Measurements from ENCODE around the gene PIP5K1C. TPM values are rescaled to one million over a fixed set of nuclear protein-coding genes. Genes with fewer than 3 reads are reported as not detected.

The PIP5K1C gene
- total RNA-seq, 1 experiment from 2014 or later = 4.2 TPM

DNA sequence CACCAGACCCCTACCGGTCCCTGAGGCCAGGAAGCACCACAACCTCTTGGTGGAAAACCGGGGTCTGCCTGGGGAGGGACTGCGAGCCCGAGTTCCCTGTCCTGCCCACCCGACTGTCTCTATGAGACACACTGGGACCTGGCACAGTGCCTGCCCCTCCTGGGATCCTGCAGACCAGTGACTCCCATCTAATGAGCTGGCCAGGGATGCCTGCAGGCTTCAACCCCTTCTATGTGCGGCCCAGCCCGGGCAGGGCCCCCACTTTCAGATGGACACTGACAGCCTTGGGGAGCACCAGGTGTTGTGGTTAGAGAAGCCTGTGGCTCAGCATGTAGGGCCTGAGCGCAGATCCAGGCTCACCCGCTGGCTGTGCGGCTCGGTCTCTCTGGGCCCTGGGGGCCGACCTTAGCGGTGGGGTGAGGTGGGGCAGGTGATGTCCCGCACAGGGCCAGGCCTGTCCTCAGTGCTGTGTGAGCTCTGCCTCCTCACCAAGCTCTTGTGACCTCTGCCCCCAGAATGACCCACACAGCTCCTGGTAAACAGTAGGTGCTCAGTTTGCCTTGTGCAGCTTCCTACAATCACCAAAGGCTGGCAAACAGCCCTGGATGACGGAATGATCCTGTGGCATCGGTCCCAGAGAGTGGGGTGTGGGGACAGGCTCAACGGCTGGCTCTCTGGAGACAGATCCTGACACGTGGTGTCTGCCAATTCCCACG, 55.8 kb downstream of the PIP5K1C start:
- Histone ChIP-seq H3K4me3 (ENCODE audit: low read length) (no peak overlapping the region), H3K4me1 (ENCODE audit: low read length) (no peaks in the 10 kb centered on the region), H2AFZ (ENCODE audit: low read length) (no peak overlapping the region), H3K27me3 (ENCODE audit: low read length) (no peaks in the 10 kb centered on the region), H3K9me3 (ENCODE audit: low read length) (no peaks in the 10 kb centered on the region), H3K9ac (ENCODE audit: low read length) (no peak overlapping the region), H3K36me3 (ENCODE audit: insufficient read depth, low read length) (no peaks in the 10 kb centered on the region), H3K79me2 (ENCODE audit: low read length) (no peaks in the 10 kb centered on the region), H4K20me1 (ENCODE audit: insufficient read depth, low read depth, low read length) (no peaks in the 10 kb centered on the region), H3K4me2 (ENCODE audit: low read depth, low read length, poor library complexity, severe bottlenecking) (no peak overlapping the region), H3K27ac (ENCODE audit: low read length) (no peak overlapping the region), H3K9me2 (replicated peaks; ENCODE audit: insufficient read depth, low read length) (no peaks in the 10 kb centered on the region)
- no peak for DNase-seq

DNA sequence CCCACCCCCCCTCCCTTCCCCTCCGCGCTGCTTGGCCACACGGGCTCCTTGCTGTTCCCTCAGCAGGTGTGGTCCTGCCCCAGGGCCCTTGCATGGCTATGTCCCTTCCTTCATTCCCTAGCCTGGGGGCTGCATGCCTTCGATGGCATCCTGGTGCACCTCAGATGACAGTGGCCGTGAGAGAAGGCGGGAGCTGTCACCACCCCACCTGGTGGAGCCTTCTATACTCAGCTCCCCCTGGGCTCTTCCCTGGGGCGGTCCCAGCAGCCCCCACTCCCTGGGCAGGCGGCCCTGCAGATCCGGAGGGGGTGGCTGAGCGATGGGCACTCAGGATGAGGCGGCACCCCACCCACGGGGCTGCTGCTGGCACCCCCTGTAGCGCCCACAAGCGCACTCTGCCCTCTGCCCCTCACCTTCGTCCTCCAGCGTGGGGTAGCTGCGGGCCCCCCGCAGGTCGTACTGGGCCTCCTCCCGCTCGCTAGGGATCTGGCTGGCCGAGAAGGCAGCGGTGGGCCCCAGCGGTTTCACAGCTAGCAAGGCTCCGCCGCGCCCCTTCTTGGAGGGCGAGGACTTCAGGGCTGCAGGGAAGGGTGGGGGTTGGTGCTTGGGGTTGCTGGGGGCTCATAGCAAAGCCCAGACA, 56.5 kb downstream of the PIP5K1C start:
- DNase-seq = no peak
- Histone ChIP-seq H3K36me3 (ENCODE audit: insufficient read depth, low read length) (no peaks in the 10 kb centered on the region), H2AFZ (ENCODE audit: low read length) (no peak overlapping the region), H3K9ac (ENCODE audit: low read length) (no peak overlapping the region), H3K4me1 (ENCODE audit: low read length) (no peaks in the 10 kb centered on the region), H3K4me3 (ENCODE audit: low read length) (no peak overlapping the region), H3K4me2 (ENCODE audit: low read depth, low read length, poor library complexity, severe bottlenecking) (no peak overlapping the region), H3K27me3 (ENCODE audit: low read length) (no peaks in the 10 kb centered on the region), H3K9me3 (ENCODE audit: low read length) (no peaks in the 10 kb centered on the region), H3K79me2 (ENCODE audit: low read length) (no peaks in the 10 kb centered on the region), H4K20me1 (ENCODE audit: insufficient read depth, low read depth, low read length) (no peaks in the 10 kb centered on the region), H3K27ac (ENCODE audit: low read length) (no peak overlapping the region), H3K9me2 (replicated peaks; ENCODE audit: insufficient read depth, low read length) (no peaks in the 10 kb centered on the region)

DNA sequence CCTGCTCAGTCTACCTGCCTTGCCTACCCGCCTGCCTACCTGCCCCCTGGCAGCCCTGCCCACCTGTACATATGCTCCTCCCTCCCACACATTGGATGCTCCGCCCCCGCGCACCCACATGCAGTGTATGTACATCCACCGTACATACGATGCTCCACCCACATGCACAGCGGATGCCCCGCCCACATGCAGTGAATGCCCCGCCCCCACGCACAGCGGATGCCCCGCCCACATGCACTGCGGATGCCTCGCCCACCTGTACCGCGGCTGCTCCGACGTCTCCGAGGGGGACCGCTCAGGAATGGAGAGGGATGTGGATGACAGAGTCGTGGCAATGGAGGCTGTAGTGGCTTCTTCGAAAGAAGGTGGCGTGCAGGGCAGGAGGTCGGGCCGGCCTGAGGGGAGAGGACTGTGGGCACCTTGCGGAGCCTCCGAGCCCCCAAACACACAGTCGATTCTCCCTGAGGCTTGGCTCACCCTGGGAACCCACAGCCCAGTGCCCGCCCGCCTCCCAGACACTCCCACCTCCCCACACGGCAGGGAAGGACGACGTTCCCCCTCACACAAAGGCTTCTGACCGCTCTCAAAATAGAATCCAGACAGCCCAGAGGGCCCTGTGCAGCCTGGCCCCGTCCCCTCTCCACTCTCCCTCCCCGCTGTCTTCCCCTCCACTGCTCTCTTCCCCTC, 57.1 kb downstream of the PIP5K1C start:
- Histone ChIP-seq H4K20me1 (ENCODE audit: insufficient read depth, low read depth, low read length) (no peaks in the 10 kb centered on the region), H3K4me1 (ENCODE audit: low read length) (no peaks in the 10 kb centered on the region), H3K9me3 (ENCODE audit: low read length) (no peaks in the 10 kb centered on the region), H2AFZ (ENCODE audit: low read length) (no peak overlapping the region), H3K36me3 (ENCODE audit: insufficient read depth, low read length) (no peaks in the 10 kb centered on the region), H3K9me2 (replicated peaks; ENCODE audit: insufficient read depth, low read length) (no peaks in the 10 kb centered on the region), H3K9ac (ENCODE audit: low read length) (no peak overlapping the region), H3K27ac (ENCODE audit: low read length) (no peak overlapping the region), H3K4me3 (ENCODE audit: low read length) (no peak overlapping the region), H3K4me2 (ENCODE audit: low read depth, low read length, poor library complexity, severe bottlenecking) (no peak overlapping the region), H3K79me2 (ENCODE audit: low read length) (no peaks in the 10 kb centered on the region), H3K27me3 (ENCODE audit: low read length) (no peaks in the 10 kb centered on the region)
- DNase-seq = peak; percentile 57

DNA sequence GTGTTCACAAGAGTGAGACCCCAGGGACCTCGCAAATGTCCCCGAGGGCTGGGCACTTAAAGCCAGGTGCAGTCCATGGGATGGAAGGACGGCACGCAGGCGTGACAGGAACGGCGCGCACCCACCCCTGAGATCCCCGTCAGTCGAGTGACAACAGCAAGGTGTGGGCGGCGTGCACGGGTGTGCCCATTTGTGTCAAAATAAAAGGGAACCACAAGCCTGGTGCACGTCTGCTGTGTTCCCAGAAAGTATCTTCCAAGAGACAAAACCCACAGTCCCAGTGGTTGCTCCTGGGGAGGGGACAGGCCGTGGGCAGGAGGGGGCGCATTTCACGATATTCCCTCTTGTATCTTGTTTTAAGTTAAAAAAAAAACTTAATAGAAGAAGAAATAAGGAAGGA, 58.0 kb downstream of the PIP5K1C start:
- Histone ChIP-seq H3K36me3 (ENCODE audit: insufficient read depth, low read length) (no peaks in the 10 kb centered on the region), H3K79me2 (ENCODE audit: low read length) (no peaks in the 10 kb centered on the region), H4K20me1 (ENCODE audit: insufficient read depth, low read depth, low read length) (no peaks in the 10 kb centered on the region), H3K9me2 (replicated peaks; ENCODE audit: insufficient read depth, low read length) (no peaks in the 10 kb centered on the region), H2AFZ (ENCODE audit: low read length) (no peak overlapping the region), H3K27me3 (ENCODE audit: low read length) (no peaks in the 10 kb centered on the region), H3K4me3 (ENCODE audit: low read length) (no peak overlapping the region), H3K27ac (ENCODE audit: low read length) (no peak overlapping the region), H3K4me2 (ENCODE audit: low read depth, low read length, poor library complexity, severe bottlenecking) (no peak overlapping the region), H3K4me1 (ENCODE audit: low read length) (no peaks in the 10 kb centered on the region), H3K9ac (ENCODE audit: low read length) (no peak overlapping the region), H3K9me3 (ENCODE audit: low read length) (no peaks in the 10 kb centered on the region)
- no peak for DNase-seq

DNA sequence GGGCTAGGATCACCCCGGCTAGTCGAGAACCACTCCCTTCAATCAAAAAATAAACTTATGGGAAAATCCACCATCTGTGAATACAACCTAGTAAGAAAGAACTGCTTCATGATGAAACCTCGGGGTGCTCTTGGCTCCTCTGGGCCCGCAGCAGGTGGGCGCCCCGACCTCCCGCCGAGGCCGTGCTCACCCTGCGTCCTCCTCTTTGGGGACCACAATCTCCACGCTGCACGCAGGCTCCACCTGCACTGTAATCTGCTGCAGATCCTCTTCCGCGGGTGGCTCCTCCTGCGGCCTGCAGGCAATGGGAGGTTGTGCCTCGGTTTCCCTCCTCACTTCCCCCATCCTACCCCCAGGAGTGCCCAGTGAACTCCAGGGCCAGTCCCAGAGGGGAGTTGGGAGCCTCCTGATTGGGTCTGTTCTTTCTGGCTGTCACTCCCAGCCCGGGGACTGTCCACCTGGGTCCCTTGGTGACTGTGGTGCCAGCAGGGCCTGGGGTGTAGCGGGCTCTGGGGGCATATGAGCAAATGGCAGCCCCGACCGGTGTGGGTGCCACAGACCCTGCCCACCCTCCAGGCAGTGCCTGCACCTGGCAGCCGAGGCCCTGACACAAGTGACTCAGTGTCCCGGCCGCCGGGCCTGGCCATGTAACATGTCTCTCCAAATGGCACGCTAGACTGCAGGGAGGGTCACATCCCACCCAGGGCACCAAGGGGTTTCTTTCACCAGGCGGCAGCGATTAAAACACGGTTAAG, 58.6 kb downstream of the PIP5K1C start:
- no peak for DNase-seq
- Histone ChIP-seq H3K36me3 (ENCODE audit: insufficient read depth, low read length) (no peaks in the 10 kb centered on the region), H3K9ac (ENCODE audit: low read length) (no peak overlapping the region), H2AFZ (ENCODE audit: low read length) (no peak overlapping the region), H3K79me2 (ENCODE audit: low read length) (no peaks in the 10 kb centered on the region), H3K4me2 (ENCODE audit: low read depth, low read length, poor library complexity, severe bottlenecking) (no peak overlapping the region), H3K4me3 (ENCODE audit: low read length) (no peak overlapping the region), H3K9me3 (ENCODE audit: low read length) (no peaks in the 10 kb centered on the region), H3K27me3 (ENCODE audit: low read length) (no peaks in the 10 kb centered on the region), H3K9me2 (replicated peaks; ENCODE audit: insufficient read depth, low read length) (no peaks in the 10 kb centered on the region), H4K20me1 (ENCODE audit: insufficient read depth, low read depth, low read length) (no peaks in the 10 kb centered on the region), H3K27ac (ENCODE audit: low read length) (no peak overlapping the region), H3K4me1 (ENCODE audit: low read length) (no peaks in the 10 kb centered on the region; the same call in 1 of the 2 replicates)

DNA sequence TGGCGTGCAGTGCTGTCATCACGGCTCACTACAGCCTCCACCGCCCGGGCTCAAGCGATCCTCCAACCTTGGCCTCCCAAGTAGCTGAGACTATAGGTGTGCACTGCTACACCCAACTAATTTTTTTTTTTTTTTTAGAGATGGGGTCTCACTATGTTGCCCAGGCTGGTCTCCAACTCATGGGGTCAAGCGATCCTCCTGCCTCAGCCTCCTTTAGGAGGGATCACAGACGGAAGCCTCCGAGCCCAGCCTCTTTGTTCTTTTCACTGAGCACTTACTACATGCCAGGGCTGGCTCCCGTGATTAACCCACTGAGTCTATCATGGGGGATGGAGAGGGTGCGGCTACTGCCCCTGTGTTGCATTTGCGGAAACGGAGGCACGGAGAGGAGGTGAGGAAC, 60.8 kb downstream of the PIP5K1C start:
- Histone ChIP-seq H3K4me3 (ENCODE audit: low read length) (no peak overlapping the region), H3K36me3 (ENCODE audit: insufficient read depth, low read length) (no peaks in the 10 kb centered on the region), H3K9me3 (ENCODE audit: low read length) (no peaks in the 10 kb centered on the region), H4K20me1 (ENCODE audit: insufficient read depth, low read depth, low read length) (no peaks in the 10 kb centered on the region), H3K27ac (ENCODE audit: low read length) (no peak overlapping the region), H3K9ac (ENCODE audit: low read length) (no peak overlapping the region), H3K4me2 (ENCODE audit: low read depth, low read length, poor library complexity, severe bottlenecking) (no peak overlapping the region), H2AFZ (ENCODE audit: low read length) (no peak overlapping the region), H3K4me1 (ENCODE audit: low read length) (no peaks in the 10 kb centered on the region; the same call in 1 of the 2 replicates), H3K79me2 (ENCODE audit: low read length) (no peaks in the 10 kb centered on the region), H3K27me3 (ENCODE audit: low read length) (no peaks in the 10 kb centered on the region), H3K9me2 (replicated peaks; ENCODE audit: insufficient read depth, low read length) (no peaks in the 10 kb centered on the region)
- no peak for DNase-seq

DNA sequence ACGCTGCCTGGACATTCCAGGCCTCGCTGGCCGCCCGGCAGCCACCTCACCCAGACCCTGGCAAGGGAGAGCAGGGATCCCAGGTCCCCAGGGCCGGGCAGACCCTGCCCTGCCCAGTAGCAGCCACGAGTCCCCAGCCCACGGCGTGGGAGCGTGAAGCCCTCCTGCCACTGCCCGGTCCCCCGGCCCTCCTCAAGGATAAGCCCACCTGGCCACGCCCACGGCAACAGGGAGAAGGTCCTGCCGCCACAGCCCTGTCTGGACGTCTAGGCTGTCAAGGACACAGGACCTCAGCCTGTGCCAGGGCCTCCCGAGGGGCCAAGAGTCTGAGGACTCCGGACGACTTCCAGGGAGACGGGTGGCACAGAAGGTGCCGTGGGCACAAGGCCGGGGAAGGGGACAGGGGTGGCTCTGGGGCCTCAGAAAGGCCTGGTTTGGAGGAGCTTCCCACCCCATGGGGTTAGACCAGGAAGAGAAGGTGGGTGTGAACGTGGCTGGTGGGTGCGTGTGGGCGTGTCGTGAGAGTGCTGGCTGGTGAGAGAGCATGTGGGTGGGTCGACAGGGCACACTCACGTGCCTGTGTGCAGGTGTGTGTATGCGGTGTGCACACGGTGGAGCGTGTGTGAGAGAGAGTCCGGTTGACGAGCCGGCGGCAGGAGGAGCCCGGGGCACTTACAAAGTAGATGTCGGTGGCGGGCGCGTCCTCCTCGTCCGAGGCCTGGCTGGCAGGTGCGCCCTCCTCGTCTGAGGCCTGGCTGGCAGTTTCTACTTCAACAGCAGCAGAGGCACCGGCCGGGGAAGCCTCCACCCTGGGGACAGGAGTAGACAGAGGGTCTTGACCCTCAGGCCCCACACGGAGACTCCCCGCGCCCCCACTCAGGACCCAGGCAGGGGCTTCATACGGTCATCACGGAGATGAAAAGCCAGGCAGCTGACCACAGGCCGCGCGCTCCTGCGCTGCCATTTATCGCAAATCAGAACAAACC, 61.8 kb downstream of the PIP5K1C start:
- H2AFZ ChIP-seq (ENCODE audit: low read length) = no peak overlapping the region
- no peaks in the 10 kb centered on the region for H3K27me3 ChIP-seq (ENCODE audit: low read length)
- no peak for DNase-seq
- H3K4me2 ChIP-seq (ENCODE audit: low read depth, low read length, poor library complexity, severe bottlenecking) = no peak overlapping the region
- no peak overlapping the region for H3K9ac ChIP-seq (ENCODE audit: low read length)
- H3K9me3 ChIP-seq (ENCODE audit: low read length) = no peaks in the 10 kb centered on the region
- no peaks in the 10 kb centered on the region; the same call in 1 of the 2 replicates for H3K4me1 ChIP-seq (ENCODE audit: low read length)
- no peaks in the 10 kb centered on the region for H4K20me1 ChIP-seq (ENCODE audit: insufficient read depth, low read depth, low read length)
- no peaks in the 10 kb centered on the region for H3K9me2 ChIP-seq (replicated peaks; ENCODE audit: insufficient read depth, low read length)
- H3K79me2 ChIP-seq (ENCODE audit: low read length) = no peaks in the 10 kb centered on the region
- no peak overlapping the region for H3K27ac ChIP-seq (ENCODE audit: low read length)
- no peak overlapping the region for H3K4me3 ChIP-seq (ENCODE audit: low read length)
- H3K36me3 ChIP-seq (ENCODE audit: insufficient read depth, low read length) = no peaks in the 10 kb centered on the region

Data from Karpas-422 (cell line).